ENCODE results near the gene TET2.

The TET2 gene

DNA sequence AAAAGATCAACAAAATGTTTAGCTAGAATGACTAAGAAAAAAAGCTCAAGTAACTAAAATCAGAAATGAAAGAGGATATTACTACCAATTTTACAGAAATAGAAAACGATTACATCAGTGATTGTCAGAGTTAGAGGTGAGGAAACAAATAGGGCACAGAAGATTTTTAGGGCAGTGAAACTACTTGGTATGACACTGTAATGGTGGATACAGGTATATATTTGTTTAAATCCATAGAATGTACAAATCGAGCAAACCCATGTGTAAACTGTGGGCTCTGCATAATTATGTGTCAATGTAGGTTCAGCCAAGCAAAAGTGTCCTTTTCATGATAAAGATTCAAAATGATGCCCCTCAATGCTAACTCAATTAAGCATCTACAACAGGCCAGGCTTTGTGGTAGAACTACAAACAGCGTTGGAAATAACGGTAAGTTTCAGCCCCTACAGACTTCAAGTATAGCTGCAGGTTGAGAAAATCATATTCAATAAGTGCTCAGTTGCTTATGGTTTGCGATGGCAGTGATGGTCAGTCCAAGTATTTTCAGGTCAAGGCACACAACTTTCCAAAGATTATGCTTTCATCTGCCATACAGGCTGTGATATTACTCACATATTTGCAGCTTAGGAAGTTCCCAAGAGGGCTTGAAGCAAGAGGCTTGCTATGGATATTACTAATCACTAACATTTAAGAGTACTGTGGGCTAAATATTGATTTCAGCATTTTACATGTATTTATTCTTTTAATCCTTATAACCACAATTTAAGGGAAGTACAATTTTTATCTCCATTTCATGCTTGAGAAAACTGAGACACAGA is 158.6 kb downstream of the TET2 start:
- no peak for DNase-seq

DNA sequence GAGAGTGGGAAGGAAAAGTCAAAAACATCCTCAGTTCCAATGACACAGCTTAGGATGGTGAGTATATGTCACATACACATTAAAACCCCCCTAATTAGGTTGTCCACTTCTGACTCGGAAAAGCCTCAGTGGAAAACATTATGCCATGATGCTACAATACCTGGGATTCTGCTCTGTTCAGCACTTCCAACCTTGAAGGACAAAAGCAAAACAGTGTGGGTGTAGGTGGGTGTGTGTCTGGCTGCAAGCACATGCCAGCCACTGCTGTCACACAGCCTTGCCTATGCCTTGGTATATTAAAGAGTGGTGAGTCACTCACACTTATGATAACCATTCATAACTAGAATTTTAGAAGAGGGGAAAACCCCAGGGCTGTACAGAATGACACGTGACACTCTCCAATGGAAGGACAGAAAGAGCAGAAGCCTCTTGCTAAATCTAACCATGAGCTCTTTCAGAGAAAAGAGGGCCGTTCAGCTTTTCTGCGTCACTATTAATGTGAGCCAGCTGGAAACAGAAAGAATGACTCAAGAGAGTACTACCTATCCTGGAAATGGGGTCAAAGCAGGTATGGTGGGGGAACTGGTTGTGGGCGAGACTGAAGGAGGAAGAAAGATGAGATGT is 159.6 kb downstream of the TET2 start:
- DNase-seq: peak; percentile 88

DNA sequence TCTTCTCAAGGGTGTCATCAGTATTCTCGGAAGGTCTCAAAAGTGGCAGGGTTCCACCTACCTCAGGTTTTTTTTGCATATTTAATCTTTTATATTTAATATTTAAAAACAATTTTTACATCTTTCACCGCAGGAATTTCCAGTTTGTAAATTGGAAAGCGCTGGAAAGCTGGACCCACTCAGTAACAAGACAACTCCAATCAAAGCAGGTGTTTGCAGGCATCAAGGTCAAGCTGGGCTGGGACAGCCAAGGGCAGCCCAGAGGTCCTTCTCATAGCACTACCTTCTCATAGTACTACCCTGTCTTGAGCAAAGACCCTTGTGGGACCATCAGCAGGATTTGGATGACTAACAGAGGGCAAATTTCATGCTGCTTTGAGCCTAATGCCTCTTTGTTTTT is 160.1 kb downstream of the TET2 start:
- no peak for DNase-seq

DNA sequence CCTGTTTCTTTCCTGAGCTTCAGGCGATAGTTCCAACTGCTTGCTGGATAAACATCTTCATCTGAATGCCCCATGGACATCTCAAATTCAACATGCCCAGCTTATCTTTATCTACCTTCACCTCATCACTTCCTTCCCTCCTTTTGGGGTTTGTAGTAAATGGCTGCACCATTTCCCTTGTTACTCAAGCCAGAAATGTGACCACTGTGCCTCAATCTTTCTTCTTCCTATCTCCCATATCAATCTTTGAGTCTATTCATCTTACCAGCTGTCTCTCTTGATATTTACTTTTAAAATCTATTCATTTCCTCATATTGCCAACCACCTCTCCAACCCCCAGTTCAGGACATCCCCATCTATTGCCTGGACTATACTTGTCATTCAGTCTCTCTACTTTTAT is 171.8 kb downstream of the TET2 start:
- DNase-seq: no peak

DNA sequence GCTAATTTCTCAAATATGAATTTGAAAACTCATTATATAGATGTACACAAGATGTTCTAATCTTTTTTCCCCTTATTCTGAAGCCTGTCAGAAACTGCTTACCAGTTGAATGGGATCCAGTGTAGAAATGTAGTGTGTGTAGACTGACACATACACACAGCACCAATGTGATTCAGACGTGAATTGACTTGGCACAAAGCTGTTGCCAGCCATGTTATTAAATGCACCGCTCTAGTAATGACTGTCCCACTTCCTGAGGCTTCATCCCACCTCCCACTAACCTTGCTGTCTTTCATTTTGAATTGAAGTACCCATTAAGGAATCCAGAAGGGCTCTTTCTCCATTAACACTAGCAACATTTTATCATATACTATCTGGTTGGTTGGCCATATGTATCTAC is 180.5 kb downstream of the TET2 start:
- DNase-seq: no peak

GRCh38 chr4:105327956-105328355 is 181.3 kb downstream of the TET2 start:
- DNase-seq: no peak

GRCh38 chr4:105329081-105329480 is 182.4 kb downstream of the TET2 start:
- no peak for DNase-seq
